Activated naive CD8-positive, alpha-beta T cell treated with anti-CD3 and anti-CD28 coated beads for 36 hours (primary cell): Measurements from ENCODE around the gene SNRPD3. TPM values are rescaled to one million over a fixed set of nuclear protein-coding genes. Genes with fewer than 3 reads are reported as not detected.
A peak's percentile ranks its signal among the peaks of the same experiment; 100 is the strongest.
"Not testable (repeated sequence)": the region's sequence is repeated elsewhere in the genome, so short reads cannot be mapped to it uniquely, and the experiment has no call there.

Source experiments
- DNase-seq: peaks from one replicate; pipeline ENCODE4 v3.0.0; 2021
- H3K27ac Mint-ChIP-seq: one replicate; pipeline ENCODE4 v1.8.0; 2022; ENCODE audit warnings: mild to moderate bottlenecking, moderate library complexity, mixed read lengths
- H3K27me3 Mint-ChIP-seq: one replicate; pipeline ENCODE4 v1.8.0; 2022; ENCODE audit warnings: mild to moderate bottlenecking, mixed read lengths
- H3K36me3 Mint-ChIP-seq: one replicate; pipeline ENCODE4 v1.8.0; 2021; ENCODE audit warnings: mild to moderate bottlenecking, mixed read lengths
- H3K4me1 Mint-ChIP-seq: one replicate; pipeline ENCODE4 v1.8.0; 2021; ENCODE audit warnings: mixed read lengths
- H3K4me3 Mint-ChIP-seq: one replicate; pipeline ENCODE4 v1.8.0; 2022; ENCODE audit warnings: mild to moderate bottlenecking, moderate library complexity, mixed read lengths
- H3K9me3 Mint-ChIP-seq: one replicate; pipeline ENCODE4 v1.8.0; 2022; ENCODE audit warnings: mixed read lengths
- total RNA-seq, 2 experiments: library from RNA; stranded (reverse); gene quantifications; one replicate each; pipeline ENCODE4 v1.2.3, GENCODE V29; 2021

SNRPD3 gene
- total RNA-seq, 2 experiments from 2014 or later, result 221 to 222 TPM

- H3K36me3 Mint-ChIP-seq, result no peaks in the 10 kb centered on the region
- peaks cover 21% of the 10 kb centered on the region for H3K27me3 Mint-ChIP-seq
- no peaks in the 10 kb centered on the region for H3K9me3 Mint-ChIP-seq
- no peak overlapping the region for H3K4me3 Mint-ChIP-seq
- H3K4me1 Mint-ChIP-seq, result peaks cover 3% of the 10 kb centered on the region
- no peak overlapping the region for H3K27ac Mint-ChIP-seq
- DNase-seq, result no peak
These were observed 33.8 kb downstream of the SNRPD3 start for GRCh38 chr22:24589518-24590030.

- DNase-seq, result no peak
- no peak overlapping the region for H3K4me3 Mint-ChIP-seq
- peaks cover 3% of the 10 kb centered on the region for H3K4me1 Mint-ChIP-seq
- H3K9me3 Mint-ChIP-seq, result no peaks in the 10 kb centered on the region
- no peaks in the 10 kb centered on the region for H3K36me3 Mint-ChIP-seq
- peaks cover 21% of the 10 kb centered on the region for H3K27me3 Mint-ChIP-seq
- H3K27ac Mint-ChIP-seq, result no peak overlapping the region
These were observed 34.9 kb downstream of the SNRPD3 start for GRCh38 chr22:24590596-24591173.

- H3K36me3 Mint-ChIP-seq, result no peaks in the 10 kb centered on the region
- no peak for DNase-seq
- no peaks in the 10 kb centered on the region for H3K9me3 Mint-ChIP-seq
- no peak overlapping the region for H3K27ac Mint-ChIP-seq
- peaks cover 3% of the 10 kb centered on the region for H3K4me1 Mint-ChIP-seq
- H3K27me3 Mint-ChIP-seq, result peaks cover 21% of the 10 kb centered on the region
- no peak overlapping the region for H3K4me3 Mint-ChIP-seq
These were observed 35.6 kb downstream of the SNRPD3 start for GRCh38 chr22:24591286-24591830.

DNA sequence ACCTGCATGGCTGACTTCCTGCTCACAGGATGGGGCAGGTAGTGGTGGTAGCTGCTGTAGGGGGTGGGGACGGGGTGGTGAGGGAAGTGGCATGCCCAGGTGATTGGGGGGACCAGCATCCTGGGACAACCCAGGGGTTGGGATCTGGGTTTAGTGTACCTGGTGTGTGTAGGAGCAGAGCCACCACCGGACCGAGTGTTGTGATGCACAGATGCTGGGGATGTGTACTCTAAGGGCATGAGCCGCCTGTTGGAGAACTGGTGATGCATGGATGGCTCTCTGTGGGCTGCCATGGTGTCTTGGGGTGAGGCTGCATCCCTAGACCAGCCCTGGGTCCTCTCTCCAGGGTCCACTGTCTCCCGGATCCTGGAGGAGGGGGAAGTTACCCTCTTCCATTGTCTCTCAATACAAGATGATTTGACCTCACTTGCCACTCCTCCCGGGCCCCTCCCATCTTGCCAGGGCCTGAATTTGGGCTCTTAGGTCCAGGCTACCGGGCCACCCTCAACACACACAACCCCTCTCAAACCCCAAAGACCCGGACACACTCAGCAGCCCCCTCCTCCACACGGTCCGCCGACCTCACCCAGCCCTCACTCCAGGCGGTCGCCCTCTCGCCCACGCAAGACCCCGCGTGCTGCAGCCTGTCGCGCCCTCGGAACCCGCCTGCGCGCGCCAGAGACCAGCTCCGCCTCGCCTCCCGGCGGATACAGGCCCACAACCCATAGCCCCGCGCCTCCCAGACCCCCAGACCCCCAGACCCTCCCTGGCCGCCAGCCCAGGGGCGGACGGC lies 36.5 kb downstream of the SNRPD3 start:
- Mint-ChIP-seq H3K4me1 (peaks cover 3% of the 10 kb centered on the region), H3K9me3 (no peaks in the 10 kb centered on the region), H3K27me3 (peaks cover 21% of the 10 kb centered on the region), H3K27ac (no peak overlapping the region), H3K36me3 (no peaks in the 10 kb centered on the region), H3K4me3 (peak overlapping the region; percentile 77)
- DNase-seq, result peak; percentile 31

GRCh38 chr22:24592851-24593558 lies 37.2 kb downstream of the SNRPD3 start, which contains the start of gene LRRC75B:
LRRC75B (minus strand) TSS chr22:24593073; CDS start chr22:24593039, 34 bp downstream.
- Mint-ChIP-seq H3K27ac (no peak within 1 kb of the TSS), H3K27me3 (peaks cover 21% of the 10 kb centered on the region), H3K9me3 (no peaks in the 10 kb centered on the region), H3K36me3 (no peaks in the 10 kb centered on the region), H3K4me1 (peaks cover 3% of the 10 kb centered on the region), H3K4me3 (peak within 1 kb of the TSS; percentile 77)
- DNase-seq, result peak; percentile 59

DNA sequence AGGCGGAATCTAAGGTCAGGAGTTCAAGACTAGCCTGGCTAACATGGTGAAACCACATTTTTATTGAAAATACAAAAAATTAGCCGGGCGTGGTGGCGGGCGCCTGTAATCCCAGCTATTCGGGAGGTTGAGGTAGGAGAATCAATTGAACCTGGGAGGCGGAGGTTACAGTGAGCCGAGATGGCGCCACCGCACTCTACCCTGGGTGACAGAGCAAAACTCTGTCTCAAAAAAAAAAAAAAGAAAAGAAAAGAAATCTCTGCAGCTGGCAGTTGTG lies 37.7 kb downstream of the SNRPD3 start:
- H3K4me1 Mint-ChIP-seq, H3K36me3 Mint-ChIP-seq, H3K27ac Mint-ChIP-seq, DNase-seq, H3K9me3 Mint-ChIP-seq: not testable (repeated sequence)
- Mint-ChIP-seq H3K27me3 (peaks cover 21% of the 10 kb centered on the region), H3K4me3 (peak overlapping the region; percentile 63)

GRCh38 chr22:24593836-24594568 lies 38.2 kb downstream of the SNRPD3 start:
- peaks cover 3% of the 10 kb centered on the region for H3K4me1 Mint-ChIP-seq
- no peaks in the 10 kb centered on the region for H3K36me3 Mint-ChIP-seq
- no peak overlapping the region for H3K4me3 Mint-ChIP-seq
- H3K9me3 Mint-ChIP-seq, result no peaks in the 10 kb centered on the region
- peaks cover 21% of the 10 kb centered on the region for H3K27me3 Mint-ChIP-seq
- DNase-seq, result no peak
- H3K27ac Mint-ChIP-seq, result no peak overlapping the region

DNA sequence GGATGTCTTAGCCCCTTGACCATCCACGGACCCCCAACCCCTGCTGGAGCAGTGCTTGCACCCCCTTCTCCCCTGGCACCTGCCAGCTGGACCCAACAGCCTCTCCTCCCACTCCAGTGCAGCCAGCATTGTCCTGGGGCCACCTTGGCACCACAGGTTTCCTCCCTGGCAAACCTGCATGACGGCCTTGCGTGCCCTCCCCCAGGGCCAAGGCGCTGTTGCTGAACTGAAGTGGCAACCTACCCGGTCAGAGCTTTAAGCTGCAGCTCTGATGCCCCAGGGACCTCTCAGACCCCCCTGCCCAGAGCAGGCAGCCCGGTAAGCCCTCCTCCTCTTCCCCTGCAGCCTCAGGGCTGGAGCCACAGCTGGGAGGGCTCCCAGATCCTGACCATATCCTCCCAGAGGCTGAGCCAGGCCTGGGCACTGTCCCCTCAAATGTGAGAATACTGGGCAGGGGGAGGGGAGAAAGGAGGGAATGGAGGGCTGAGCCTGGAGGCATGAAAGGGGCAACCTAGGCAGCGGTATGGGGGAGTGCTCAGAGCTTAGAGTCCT lies 38.8 kb downstream of the SNRPD3 start:
- peaks cover 21% of the 10 kb centered on the region for H3K27me3 Mint-ChIP-seq
- no peak overlapping the region for H3K27ac Mint-ChIP-seq
- no peaks in the 10 kb centered on the region for H3K9me3 Mint-ChIP-seq
- no peak overlapping the region for H3K4me3 Mint-ChIP-seq
- no peaks in the 10 kb centered on the region for H3K36me3 Mint-ChIP-seq
- no peak for DNase-seq
- peaks cover 3% of the 10 kb centered on the region for H3K4me1 Mint-ChIP-seq

- Mint-ChIP-seq H3K9me3 (no peaks in the 10 kb centered on the region), H3K27ac (no peak overlapping the region), H3K36me3 (no peaks in the 10 kb centered on the region), H3K27me3 (peaks cover 21% of the 10 kb centered on the region), H3K4me1 (peaks cover 3% of the 10 kb centered on the region), H3K4me3 (no peak overlapping the region)
- no peak for DNase-seq
These were observed 39.4 kb downstream of the SNRPD3 start for GRCh38 chr22:24595228-24595627.

- Mint-ChIP-seq H3K9me3 (no peaks in the 10 kb centered on the region), H3K36me3 (no peaks in the 10 kb centered on the region), H3K27ac (no peak overlapping the region), H3K4me3 (no peak overlapping the region), H3K27me3 (peaks cover 18% of the 10 kb centered on the region), H3K4me1 (peaks cover 3% of the 10 kb centered on the region)
- no peak for DNase-seq
These were observed 40.1 kb downstream of the SNRPD3 start for GRCh38 chr22:24595863-24596262.

DNA sequence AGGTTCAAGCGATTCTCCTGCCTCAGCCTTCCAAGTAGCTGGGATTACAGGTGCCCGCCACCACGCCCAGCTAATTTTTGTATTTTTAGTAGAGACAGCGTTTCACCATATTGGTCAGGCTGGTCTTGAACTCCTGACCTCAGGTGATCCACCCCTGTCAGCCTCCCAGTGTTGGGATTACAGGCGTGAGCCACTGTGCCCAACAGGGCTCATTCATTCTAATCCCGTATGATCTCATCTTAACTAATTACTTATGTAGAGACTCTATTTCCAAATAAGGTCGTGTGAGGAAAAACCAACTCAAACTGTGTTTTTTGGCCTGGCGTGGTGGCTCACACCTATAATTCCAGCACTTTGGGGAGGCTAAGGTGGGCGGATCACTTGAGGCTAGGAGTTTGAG lies 41.3 kb downstream of the SNRPD3 start:
- peaks cover 16% of the 10 kb centered on the region for H3K27me3 Mint-ChIP-seq
- not testable (repeated sequence) for DNase-seq, H3K36me3 Mint-ChIP-seq, H3K9me3 Mint-ChIP-seq, H3K27ac Mint-ChIP-seq, H3K4me1 Mint-ChIP-seq, H3K4me3 Mint-ChIP-seq

- no peak for DNase-seq
- no peak overlapping the region for H3K27ac Mint-ChIP-seq
- no peaks in the 10 kb centered on the region for H3K36me3 Mint-ChIP-seq
- no peak overlapping the region for H3K4me3 Mint-ChIP-seq
- H3K9me3 Mint-ChIP-seq, result no peaks in the 10 kb centered on the region
- H3K4me1 Mint-ChIP-seq, result peaks cover 16% of the 10 kb centered on the region
- no peaks in the 10 kb centered on the region for H3K27me3 Mint-ChIP-seq
These were observed 43.7 kb downstream of the SNRPD3 start for GRCh38 chr22:24599514-24599913.

DNA sequence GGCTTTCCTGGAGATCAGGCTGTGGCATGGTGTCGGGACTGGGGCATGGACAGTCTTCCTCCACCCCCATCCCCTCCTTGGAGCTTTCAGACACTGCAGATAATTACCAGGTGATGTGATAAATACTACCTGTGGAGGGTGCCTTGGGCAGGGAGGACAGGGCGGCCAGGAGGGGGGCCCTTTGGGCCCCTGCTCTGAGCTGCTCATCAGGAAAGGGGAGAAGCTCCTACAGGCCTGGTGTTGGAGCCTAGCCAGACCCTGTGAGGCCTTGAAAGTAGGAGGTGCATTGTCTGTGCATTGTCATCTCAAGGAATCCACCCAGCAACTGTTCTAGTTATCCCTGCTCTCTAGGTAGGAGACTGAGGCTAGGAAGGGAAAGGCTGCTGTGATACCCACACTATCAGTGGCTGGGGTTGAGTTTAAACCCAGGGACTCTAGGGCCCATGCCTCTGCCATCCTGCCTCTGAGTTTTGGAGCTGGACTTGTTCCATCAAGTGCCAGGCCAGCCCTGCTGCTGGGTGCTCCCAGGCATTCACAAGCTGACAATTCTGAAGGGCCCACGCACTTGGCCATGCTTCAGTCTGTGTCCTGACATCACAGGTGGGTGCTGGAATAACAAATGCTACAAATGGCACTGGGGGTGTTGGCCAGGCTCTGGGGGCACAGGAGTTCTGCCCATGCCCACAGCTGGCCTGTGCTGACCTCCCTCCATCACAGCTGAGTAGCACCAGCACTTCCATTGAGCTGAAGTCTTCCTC lies 44.3 kb downstream of the SNRPD3 start:
- not testable (repeated sequence) for H3K27ac Mint-ChIP-seq, DNase-seq, H3K36me3 Mint-ChIP-seq, H3K4me3 Mint-ChIP-seq, H3K27me3 Mint-ChIP-seq, H3K9me3 Mint-ChIP-seq
- peaks cover 16% of the 10 kb centered on the region for H3K4me1 Mint-ChIP-seq
